T-cell (primary cell): Measurements from ENCODE around the gene SORCS3. TPM values are rescaled to one million over a fixed set of nuclear protein-coding genes. Genes with fewer than 3 reads are reported as not detected.

ENCODE experiments used
- ATAC-seq, 4 experiments: fragments of 200-7000 bp in 3 of 4; fragments of 150-1000 bp in 1 of 4; cut with Tn5 transposase; replicated peaks in 1 of 4; 1 replicate in 3 of 4; 2 replicates in 1 of 4; pipeline ENCODE4 v1.10.0; 2021; ENCODE audit warnings: moderate library complexity in 3 of 4, mild to moderate bottlenecking in 2 of 4, moderate number of reproducible peaks in 1 of 4
- CTCF ChIA-PET, 2 donors: fragments of 300-600 bp; sonication (Branson Sonifier 250); formaldehyde crosslinking; loops; one replicate each; lab custom pipeline; 2022; ENCODE audit warnings: antibody characterized with exemption in 2 of 2; lab: Charles Lee
- POLR2A ChIA-PET, 2 donors: fragments of 300-600 bp; sonication (Branson Sonifier 250); formaldehyde crosslinking; loops; one replicate each; lab custom pipeline; 2022; ENCODE audit warnings: antibody characterized with exemption in 2 of 2; lab: Charles Lee
- DNase-seq, 35 experiments: peaks; one replicate each; pipeline versions ENCODE4 v3.0.0 to v3.0.0-alpha.2; 2013 to 2023
- H3K27ac ChIP-seq: one replicate; pipeline ENCODE4 v1.5.1; 2013; ENCODE audit warnings: low read length
- H3K27me3 ChIP-seq, 2 experiments: replicated peaks in 1 of 2; 1 replicate in 1 of 2; 2 replicates in 1 of 2; pipeline versions ENCODE4 v1.6.1 to v1.7.0; 2013; ENCODE audit warnings: low read length in 1 of 2, mixed read lengths in 1 of 2; ENCODE audit not compliant: control insufficient read depth in 2 of 2, insufficient read depth in 2 of 2; ENCODE audit errors: extremely low read depth in 1 of 2
- H3K36me3 ChIP-seq, 2 donors: 1 replicate in 1 of 2; 2 replicates in 1 of 2; pipeline versions ENCODE4 v1.6.1 to v1.7.0; 2013; ENCODE audit warnings: low read length in 1 of 2; ENCODE audit not compliant: control insufficient read depth in 2 of 2, insufficient read depth in 1 of 2; ENCODE audit errors: extremely low read depth in 1 of 2
- H3K4me1 ChIP-seq, 2 experiments: 1 replicate in 1 of 2; 2 replicates in 1 of 2; pipeline versions ENCODE4 v1.6.1 to v1.7.0; 2013; ENCODE audit warnings: low read length in 2 of 2, mixed read lengths in 1 of 2; ENCODE audit not compliant: insufficient read depth in 2 of 2, control insufficient read depth in 1 of 2; ENCODE audit errors: extremely low read depth in 1 of 2
- H3K4me3 ChIP-seq, 2 donors: 1 replicate in 1 of 2; 2 replicates in 1 of 2; pipeline versions ENCODE4 v1.5.1 to v1.7.0; 2013; ENCODE audit warnings: mild to moderate bottlenecking in 2 of 2, low read length in 1 of 2, moderate library complexity in 1 of 2; ENCODE audit not compliant: control insufficient read depth in 1 of 2; ENCODE audit errors: extremely low read depth in 1 of 2
- H3K9me3 ChIP-seq: 2 replicates; pipeline ENCODE4 v1.7.0; 2013
- H3K27ac Mint-ChIP-seq, 2 donors: one replicate each; pipeline ENCODE4 v1.8.0; 2020 to 2021; ENCODE audit warnings: mild to moderate bottlenecking in 2 of 2, mixed read lengths in 2 of 2
- H3K27me3 Mint-ChIP-seq, 2 donors: one replicate each; pipeline ENCODE4 v1.8.0; 2021 to 2022; ENCODE audit warnings: mixed read lengths in 2 of 2
- H3K36me3 Mint-ChIP-seq: one replicate; pipeline ENCODE4 v1.8.0; 2021; ENCODE audit warnings: mixed read lengths
- H3K4me1 Mint-ChIP-seq, 3 donors: one replicate each; pipeline ENCODE4 v1.8.0; 2020 to 2022; ENCODE audit warnings: mixed read lengths in 3 of 3, mild to moderate bottlenecking in 1 of 3
- H3K4me3 Mint-ChIP-seq, 3 donors: one replicate each; pipeline ENCODE4 v1.8.0; 2020 to 2022; ENCODE audit warnings: mild to moderate bottlenecking in 3 of 3, mixed read lengths in 3 of 3, moderate library complexity in 3 of 3
- H3K9me3 Mint-ChIP-seq, 3 donors: one replicate each; pipeline ENCODE4 v1.8.0; 2020 to 2022; ENCODE audit warnings: mixed read lengths in 3 of 3
- WGBS: methylation state at CpG from one replicate; pipeline ENCODE4 v1.1.5; 2013; ENCODE audit warnings: missing lambda C conversion rate; ENCODE audit not compliant: insufficient coverage; 5-methylcytosine and 5-hydroxymethylcytosine counted together
- total RNA-seq, 35 experiments: library from RNA in 6 of 35; stranded (reverse) in 6 of 35; fragments of 120-200 nt in 1 of 35; gene quantifications; one replicate each; pipeline versions ENCODE4 v1.2.1 to v1.2.4 and lab custom pipeline; 2013 to 2026

SORCS3 gene
- total RNA-seq, 5 donors from 2014 or later (not counting 1 experiment from before 2014, with no cell fraction given): 0.03 to 1.8 (median 0.50) TPM; not detected in 1

- Mint-ChIP-seq H3K4me3 (no peak overlapping the region), H3K36me3 (no peaks in the 10 kb centered on the region), H3K4me1 (no peaks in the 10 kb centered on the region), H3K27ac (no peak overlapping the region), H3K27me3 (peaks cover 3 to 6% of the 10 kb centered on the region in 2 donors), H3K9me3 (no peaks in the 10 kb centered on the region)
- Histone ChIP-seq H3K4me1 (no peaks in the 10 kb centered on the region), H3K9me3 (no peaks in the 10 kb centered on the region), H3K27me3 (no peaks in the 10 kb centered on the region), H3K27ac (no peak overlapping the region), H3K36me3 (no peaks in the 10 kb centered on the region), H3K4me3 (no peak overlapping the region)
- ChIA-PET POLR2A (no interaction called here), CTCF (no interaction called here)
- no CpG with 5 or more reads among the region's 2 CpGs for WGBS
- DNase-seq: no peak
- no peak for ATAC-seq
Measured at GRCh38 chr10:104796823-104797222, 155.7 kb downstream of the SORCS3 start.

DNA sequence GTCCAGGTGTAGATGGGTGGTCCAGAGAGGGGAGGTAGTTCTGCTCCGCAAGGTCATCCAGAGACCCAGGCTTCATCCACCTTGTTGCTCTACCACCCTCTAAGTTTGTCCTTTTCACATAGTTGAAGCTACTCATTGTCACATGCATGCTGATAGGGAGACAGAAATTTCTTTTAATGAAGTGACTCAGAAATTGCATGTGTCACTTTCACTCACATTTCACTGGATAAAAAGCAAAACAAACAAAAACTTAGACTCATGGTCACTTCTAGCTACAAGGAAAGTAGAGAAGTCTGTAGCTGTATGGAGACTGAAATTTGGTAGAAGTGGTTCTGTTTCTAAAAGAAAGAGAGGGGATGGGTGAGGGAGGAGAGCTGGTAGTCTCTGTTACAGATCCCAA, 161.9 kb downstream of the SORCS3 start:
- POLR2A ChIA-PET: no interaction called here

GRCh38 chr10:104804880-104805279, 163.8 kb downstream of the SORCS3 start:
- peaks cover 0 to 13% (median 0%) of the 10 kb centered on the region in 3 donors for H3K9me3 Mint-ChIP-seq
- H3K27me3 ChIP-seq: no peaks in the 10 kb centered on the region
- H3K4me3 Mint-ChIP-seq: no peak overlapping the region
- H3K4me3 ChIP-seq: no peak overlapping the region
- no peaks in the 10 kb centered on the region for H3K4me1 Mint-ChIP-seq
- no CpG with 5 or more reads among the region's 1 CpG for WGBS
- CTCF ChIA-PET: no interaction called here
- no peaks in the 10 kb centered on the region for H3K9me3 ChIP-seq
- no peaks in the 10 kb centered on the region for H3K36me3 ChIP-seq
- H3K27ac Mint-ChIP-seq: no peak overlapping the region
- DNase-seq (no peak), ATAC-seq (no peak)
- POLR2A ChIA-PET: no interaction called here
- no peaks in the 10 kb centered on the region for H3K4me1 ChIP-seq
- H3K36me3 Mint-ChIP-seq: no peaks in the 10 kb centered on the region
- no peak overlapping the region for H3K27ac ChIP-seq
- peaks cover 0 to 20% of the 10 kb centered on the region in 2 donors for H3K27me3 Mint-ChIP-seq

More for the DNA sequence above, 161.9 kb downstream of the SORCS3 start:
- Mint-ChIP-seq H3K4me3 (no peak overlapping the region), H3K27me3 (peaks cover 0 to 15% of the 10 kb centered on the region in 2 donors), H3K27ac (no peak overlapping the region), H3K4me1 (no peaks in the 10 kb centered on the region), H3K36me3 (no peaks in the 10 kb centered on the region), H3K9me3 (peaks cover 0 to 7% (median 0%) of the 10 kb centered on the region in 3 donors)
- no peak for ATAC-seq
- no peaks in the 10 kb centered on the region for H3K27me3 ChIP-seq
- DNase-seq: no peak
- H3K36me3 ChIP-seq: no peaks in the 10 kb centered on the region
- CTCF ChIA-PET: no interaction called here
- H3K4me3 ChIP-seq: no peak overlapping the region
- H3K4me1 ChIP-seq: no peaks in the 10 kb centered on the region
- no peaks in the 10 kb centered on the region for H3K9me3 ChIP-seq
- no peak overlapping the region for H3K27ac ChIP-seq
- WGBS: no CpG with 5 or more reads among the region's 1 CpG

GRCh38 chr10:104806801-104807200, 165.7 kb downstream of the SORCS3 start:
- POLR2A ChIA-PET: no interaction called here

DNA sequence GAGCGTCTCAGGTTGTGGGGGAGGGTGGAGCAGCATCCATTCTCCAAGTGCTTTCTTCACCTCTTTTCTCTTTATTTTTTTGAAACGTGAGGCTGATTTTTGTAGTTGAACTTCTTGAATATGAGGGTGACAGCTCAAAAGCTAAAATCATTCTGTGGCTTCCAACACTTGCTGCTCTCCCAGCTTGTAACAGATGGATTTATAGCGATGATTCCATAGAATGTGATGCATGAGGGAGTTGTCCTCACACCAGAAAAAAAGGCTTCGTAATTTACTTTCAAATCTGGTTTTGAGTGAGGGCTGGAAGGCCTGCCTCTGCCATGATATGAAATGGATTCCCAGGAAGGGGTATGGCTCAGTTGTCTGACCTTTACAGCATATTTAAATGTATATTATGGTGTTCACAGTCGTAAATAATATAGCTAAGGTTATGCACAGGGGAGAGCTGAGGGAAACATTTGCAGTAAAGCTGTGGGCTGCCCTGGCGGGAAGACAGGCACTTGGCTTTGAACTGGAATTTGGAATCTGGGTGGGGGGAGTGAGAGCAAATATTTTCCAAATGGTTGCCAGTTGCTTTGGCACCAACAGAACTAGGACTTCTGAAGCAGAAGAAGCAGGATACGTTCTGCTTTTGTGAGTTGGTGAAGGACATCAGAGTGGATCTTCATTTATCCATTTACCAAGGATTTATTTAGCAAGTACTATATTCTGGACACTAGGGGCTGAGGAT, 166.7 kb downstream of the SORCS3 start:
- no peak for ATAC-seq
- no peak overlapping the region for H3K27ac ChIP-seq
- H3K4me1 ChIP-seq: no peaks in the 10 kb centered on the region
- H3K27me3 Mint-ChIP-seq: peaks cover 0 to 21% of the 10 kb centered on the region in 2 donors
- H3K4me3 Mint-ChIP-seq: no peak overlapping the region
- no peak for DNase-seq
- no peaks in the 10 kb centered on the region for H3K4me1 Mint-ChIP-seq
- H3K36me3 ChIP-seq: no peaks in the 10 kb centered on the region
- CTCF ChIA-PET: no interaction called here
- no peak overlapping the region for H3K4me3 ChIP-seq
- no peaks in the 10 kb centered on the region for H3K27me3 ChIP-seq
- 65% methylated on average over 2 of the region's 7 CpGs for WGBS
- POLR2A ChIA-PET: no interaction called here
- peaks cover 0 to 13% (median 0%) of the 10 kb centered on the region in 3 donors for H3K9me3 Mint-ChIP-seq
- no peaks in the 10 kb centered on the region for H3K36me3 Mint-ChIP-seq
- no peaks in the 10 kb centered on the region for H3K9me3 ChIP-seq
- H3K27ac Mint-ChIP-seq: no peak overlapping the region

More at GRCh38 chr10:104806801-104807200, 165.7 kb downstream of the SORCS3 start:
- Histone ChIP-seq H3K27ac (no peak overlapping the region), H3K27me3 (no peaks in the 10 kb centered on the region), H3K4me1 (no peaks in the 10 kb centered on the region), H3K9me3 (no peaks in the 10 kb centered on the region), H3K4me3 (no peak overlapping the region), H3K36me3 (no peaks in the 10 kb centered on the region)
- H3K27ac Mint-ChIP-seq: no peak overlapping the region
- H3K27me3 Mint-ChIP-seq: peaks cover 0 to 21% of the 10 kb centered on the region in 2 donors
- H3K9me3 Mint-ChIP-seq: peaks cover 0 to 13% (median 0%) of the 10 kb centered on the region in 3 donors
- no peak for DNase-seq
- no peak overlapping the region for H3K4me3 Mint-ChIP-seq
- H3K4me1 Mint-ChIP-seq: no peaks in the 10 kb centered on the region
- WGBS: no CpG with 5 or more reads among the region's 2 CpGs
- H3K36me3 Mint-ChIP-seq: no peaks in the 10 kb centered on the region
- no peak for ATAC-seq
- CTCF ChIA-PET: no interaction called here

DNA sequence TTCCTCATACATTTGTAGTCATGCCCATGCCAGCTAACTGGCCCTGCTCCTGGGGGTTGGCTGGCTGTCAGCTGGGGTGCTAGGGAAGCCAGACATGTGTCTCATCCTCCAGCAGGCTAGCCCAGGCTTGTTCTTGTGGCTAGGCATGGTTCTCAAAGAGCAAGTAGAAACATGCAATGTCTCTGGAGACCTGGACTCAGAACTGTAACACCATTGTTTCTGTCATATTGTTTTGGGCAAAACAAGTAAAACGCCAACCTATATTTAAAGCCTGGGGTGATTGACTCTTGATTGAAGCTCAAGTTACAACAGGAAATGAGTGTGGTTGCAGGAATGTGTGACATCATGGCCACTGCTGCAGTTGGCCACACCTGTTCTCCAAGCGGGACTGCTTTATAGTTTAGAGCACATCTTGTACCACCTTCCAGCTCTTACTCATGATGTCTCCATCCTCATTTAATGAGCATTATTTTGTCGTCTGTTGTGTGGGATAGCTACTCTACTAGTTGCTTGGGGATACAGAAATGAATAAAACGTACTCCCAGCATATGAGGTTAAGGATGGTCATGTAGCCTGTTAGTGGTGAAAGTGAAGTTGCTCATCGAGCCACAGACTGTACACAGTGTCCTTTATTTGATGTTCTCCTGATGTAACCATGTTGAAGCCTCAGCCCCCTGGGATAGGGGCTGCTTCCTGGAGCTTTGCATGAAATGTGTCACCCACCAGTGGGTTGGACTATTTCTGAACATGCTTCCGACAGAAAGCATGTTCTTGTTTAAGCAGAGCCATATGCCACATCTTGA, 168.4 kb downstream of the SORCS3 start:
- WGBS: 50% methylated on average over 1 of the region's 6 CpGs
- Mint-ChIP-seq H3K27me3 (peaks cover 0 to 25% of the 10 kb centered on the region in 2 donors), H3K4me3 (no peak overlapping the region), H3K9me3 (peaks cover 0 to 16% (median 0%) of the 10 kb centered on the region in 3 donors), H3K4me1 (no peaks in the 10 kb centered on the region), H3K27ac (no peak overlapping the region), H3K36me3 (no peaks in the 10 kb centered on the region)
- CTCF ChIA-PET: no interaction called here
- no peak for DNase-seq
- Histone ChIP-seq H3K4me1 (no peaks in the 10 kb centered on the region), H3K9me3 (no peaks in the 10 kb centered on the region), H3K27ac (no peak overlapping the region), H3K4me3 (no peak overlapping the region), H3K36me3 (no peaks in the 10 kb centered on the region), H3K27me3 (no peaks in the 10 kb centered on the region)
- POLR2A ChIA-PET: no interaction called here
- ATAC-seq: no peak
